K562 (cell line): ENCODE data around the gene MAD1L1. TPM values are rescaled to one million over a fixed set of nuclear protein-coding genes. Genes with fewer than 3 reads are reported as not detected.

Source experiments
- ATAC-seq: fragments of 200-7000 bp; cut with Tn5 transposase; 3 replicates; pipeline ENCODE4 v1.9.1; 2020; ENCODE audit warnings: moderate library complexity
- BruUV-seq: library from RNA; stranded (reverse); fragments of 400-500 nt; replicated peaks from 2 replicates; lab custom pipeline; 2021; lab: Mats Ljungman, UMichigan
- CTCF ChIA-PET: fragments of 300-600 bp; formaldehyde crosslinking; extraction: SDS; loops from one replicate; lab custom pipeline; 2021; ENCODE audit warnings: low intra/inter-chr PET ratio; lab: Yijun Ruan, JAX
- POLR2A ChIA-PET: fragments of 300-600, 350-650 bp; sonication (Branson Sonifier 250); formaldehyde crosslinking; extraction: SDS; loops from one replicate; lab custom pipeline; 2021; ENCODE audit warnings: antibody characterized with exemption, inconsistent platforms; lab: Yijun Ruan, JAX
- DNase-seq, 4 experiments: peaks; one replicate each; pipeline versions ENCODE4 v3.0.0 to v3.0.0-alpha.2; 2011 to 2018; ENCODE audit warnings: low spot score in 3 of 4, mixed read lengths in 3 of 4; ENCODE audit errors: extremely low read depth in 1 of 4
- FAIRE-seq: peaks from 2 replicates; lab custom pipeline; 2011; peaks lifted over from hg19 to GRCh38; lab: Jason Lieb, UNC
- H2AFZ ChIP-seq: 2 replicates; pipeline ENCODE4 v1.6.0; 2011; ENCODE audit warnings: low read depth, low read length, control low read depth, inconsistent platforms
- H3K27ac ChIP-seq: fragments of 200-600 bp; 3 replicates; pipeline ENCODE4 v1.8.0; 2011; ENCODE audit warnings: low read depth, mild to moderate bottlenecking, control low read depth, inconsistent platforms, low read length, moderate library complexity, mixed read lengths; ENCODE audit errors: extremely low read depth
- H3K27me3 ChIP-seq, 2 experiments: fragments of 300-600 bp in 1 of 2; 2 replicates in 1 of 2; 3 replicates in 1 of 2; pipeline versions ENCODE4 v1.6.0 to v1.8.0; 2011; ENCODE audit warnings: inconsistent platforms in 2 of 2, low read length in 2 of 2, mild to moderate bottlenecking in 1 of 2, mixed read lengths in 1 of 2, moderate library complexity in 1 of 2; ENCODE audit not compliant: control insufficient read depth in 2 of 2, insufficient read depth in 2 of 2
- H3K36me3 ChIP-seq: fragments of 300-600 bp; 3 replicates; pipeline ENCODE4 v1.8.0; 2011; ENCODE audit warnings: mild to moderate bottlenecking, low read length, inconsistent platforms; ENCODE audit not compliant: control insufficient read depth, insufficient read depth
- H3K4me1 ChIP-seq, 2 experiments: fragments of 200-600 bp in 1 of 2; replicated peaks in 1 of 2; 2 replicates in 1 of 2; 3 replicates in 1 of 2; pipeline versions ENCODE4 v1.5.1 to v1.8.0; 2011; ENCODE audit warnings: inconsistent platforms in 2 of 2, low read length in 2 of 2, mild to moderate bottlenecking in 1 of 2, mixed read lengths in 1 of 2, moderate library complexity in 1 of 2; ENCODE audit not compliant: control insufficient read depth in 2 of 2, insufficient read depth in 2 of 2
- H3K4me2 ChIP-seq: 2 replicates; pipeline ENCODE4 v1.6.1; 2011; ENCODE audit warnings: low read length, control low read depth, inconsistent platforms, mixed read lengths; ENCODE audit not compliant: insufficient read depth
- H3K4me3 ChIP-seq: fragments of 200-600 bp; sonication (generic), shearing (Covaris generic); 2 replicates; pipeline ENCODE4 v1.5.1; 2016; ENCODE audit warnings: control low read depth, inconsistent platforms
- H3K79me2 ChIP-seq: fragments of 200-600 bp; 3 replicates; pipeline ENCODE4 v1.8.0; 2011; ENCODE audit warnings: low read length, inconsistent platforms; ENCODE audit not compliant: control insufficient read depth, insufficient read depth
- H3K9ac ChIP-seq, 2 experiments: 2 replicates each; pipeline versions ENCODE4 v1.6.0 to v1.6.1; 2011; ENCODE audit warnings: low read depth in 2 of 2, low read length in 2 of 2, control low read depth in 1 of 2, inconsistent platforms in 1 of 2, mild to moderate bottlenecking in 1 of 2, mixed read lengths in 1 of 2; ENCODE audit not compliant: insufficient read depth in 1 of 2
- H3K9me1 ChIP-seq: one replicate; pipeline ENCODE4 v1.6.0; 2011; ENCODE audit warnings: inconsistent platforms, mild to moderate bottlenecking, low read length, moderate library complexity; ENCODE audit not compliant: control insufficient read depth, insufficient read depth
- H3K9me3 ChIP-seq: replicated peaks from 2 replicates; pipeline ENCODE4 v1.5.1; 2011; ENCODE audit warnings: low read depth, low read length, inconsistent platforms; ENCODE audit not compliant: control insufficient read depth, insufficient read depth
- H4K20me1 ChIP-seq: replicated peaks from 2 replicates; pipeline ENCODE4 v1.6.1; 2011; ENCODE audit warnings: low read length, inconsistent platforms, mixed read lengths; ENCODE audit not compliant: control insufficient read depth, insufficient read depth
- CEBPB ChIP-seq: fragments of 450-650 bp; IDR thresholded peaks from 2 replicates; pipeline ENCODE4 v1.6.1; 2016; ENCODE audit warnings: missing genetic modification characterization, missing compliant biosample characterization
- SUPT5H ChIP-seq: fragments of 450-650 bp; IDR thresholded peaks from 2 replicates; pipeline ENCODE4 v1.6.1; 2016
- WGBS: fragments of 100-300 bp; shearing (Covaris generic); methylation state at CpG from one replicate; pipeline ENCODE4 v1.1.6; 2016; ENCODE audit warnings: low coverage, mixed read lengths; ENCODE audit not compliant: insufficient coverage; ENCODE audit errors: missing lambda C conversion rate; 5-methylcytosine and 5-hydroxymethylcytosine counted together
- in situ Hi-C: fragments of 300-500 bp; cut with MboI; formaldehyde crosslinking; loops from 4 replicates; pipeline ENCODE4 v1.15.0; 2018; ENCODE audit warnings: inconsistent platforms, mixed read lengths
- intact Hi-C: fragments of 100-400 bp; cut with micrococcal nuclease; formaldehyde crosslinking; loops from 2 replicates; pipeline ENCODE4 v1.14.2; 2022
- polyA plus RNA-seq, 8 experiments: library from polyadenylated mRNA; depleted of rRNA in 4 of 8; stranded (reverse) in 5 of 8; unstranded in 3 of 8; fragments of >200 nt; fragmentation: Nextera tagmentation in 2 of 8; fragmentation: Illumina TruSeq in 1 of 8; extraction: Ambion mirVana in 2 of 8; extraction: Trizol in 1 of 8; gene quantifications; 2 replicates each; pipeline versions ENCODE4 v1.2.1 to v1.2.3, GENCODE V29; 2011 to 2014; ENCODE audit warnings: inconsistent platforms in 1 of 8, missing spikeins in 1 of 8
- total RNA-seq, 7 experiments: library from RNA; depleted of rRNA in 6 of 7; stranded (reverse); fragments of >200 nt in 6 of 7; fragmentation: Illumina TruSeq in 2 of 7; extraction: Trizol in 2 of 7; gene quantifications; 2 replicates each; pipeline versions ENCODE4 v1.2.1 to v1.2.3, GENCODE V29; 2011 to 2021; ENCODE audit warnings: low replicate concordance in 1 of 7

The MAD1L1 gene
- total and polyA plus RNA-seq, 9 of the 15 experiments (the other 6 are each of a cell fraction or from before 2014, with no cell fraction given), result 1.7 to 89.7 (median 18.0) TPM

- intact Hi-C loops (loop anchor here (10.0 kb wide), 1 partner anchor 254 kb away; no protein-coding TSS in a partner anchor), in situ Hi-C loops (no loop called here)
- no peaks in the 10 kb centered on the region for H3K27me3 ChIP-seq
- BruUV-seq, result no TSS peak
- H3K9ac ChIP-seq, result peak overlapping the region in 1 of 2 experiments; percentile 82; a peak in 2 of 4 replicates
- no peak for ATAC-seq
- WGBS, result 94% methylated on average over 23 of the region's 33 CpGs
- DNase-seq, result no peak
- FAIRE-seq, result no peak
- POLR2A ChIA-PET, result interaction anchor here (0.6 to 0.7 kb wide), 2 partner anchors 17 to 359 kb away, joined by 3 read pairs; no protein-coding TSS in a partner anchor
- H3K36me3 ChIP-seq, result peaks cover 59% of the 10 kb centered on the region
- H3K9me1 ChIP-seq, result peaks cover 3% of the 10 kb centered on the region
- no peaks in the 10 kb centered on the region for H4K20me1 ChIP-seq
- no peak overlapping the region for H3K27ac ChIP-seq
- no peak overlapping the region for H3K4me3 ChIP-seq
- no peaks in the 10 kb centered on the region for H3K9me3 ChIP-seq
- peaks cover 16 to 89% of the 10 kb centered on the region in 2 experiments for H3K4me1 ChIP-seq
- TF ChIP-seq SUPT5H, result no peak
- TF ChIP-seq CEBPB (tag), result 0 out of 2 replicates have a peak, but pooled peaks have one; percentile 10
- H3K79me2 ChIP-seq, result peaks cover 53% of the 10 kb centered on the region
- CTCF ChIA-PET, result no interaction called here
- H2AFZ ChIP-seq, result no peak overlapping the region
- H3K4me2 ChIP-seq, result no peak overlapping the region
Measured at GRCh38 chr7:1850111-1850975, 382.4 kb downstream of the MAD1L1 start.
